ENCODE data around the gene PTMA.
"Not testable (repeated sequence)": the region's sequence is repeated elsewhere in the genome, so short reads cannot be mapped to it uniquely, and the experiment has no call there.

Gene PTMA

DNA sequence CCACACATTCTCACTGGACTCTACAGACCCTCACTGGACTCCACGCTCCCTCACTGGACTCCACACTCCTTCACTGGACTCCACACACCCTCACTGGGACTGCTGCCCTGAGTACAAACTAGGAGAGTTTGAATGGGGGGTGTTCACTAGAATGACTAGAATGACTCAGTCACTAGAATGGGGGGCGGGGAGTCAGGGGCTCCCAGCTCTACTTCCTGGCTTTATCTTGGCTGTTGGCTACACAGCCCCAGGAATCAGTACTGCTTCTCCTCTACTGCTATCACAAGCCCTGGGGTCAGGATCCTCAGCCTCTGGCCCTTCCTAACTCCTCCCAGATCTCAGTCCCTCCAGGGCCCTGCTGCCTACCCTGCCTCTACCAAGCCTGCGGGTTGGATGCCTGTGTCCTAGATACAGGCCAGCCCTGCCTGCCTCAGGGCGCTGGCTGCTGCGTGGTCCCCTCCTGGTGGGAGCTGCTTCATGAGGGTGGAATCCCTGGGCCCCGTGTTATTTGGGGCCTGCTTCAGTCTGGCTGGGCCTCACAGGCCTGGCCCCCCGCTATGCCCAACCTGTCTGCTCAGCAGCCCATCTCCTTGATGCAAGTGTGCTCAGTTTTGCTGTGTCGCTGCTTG is 7.8 kb downstream of the PTMA start:
- DNase-seq (ENCODE audit: low read depth, low spot score), result no peak

GRCh38 chr2:231716666-231717280 is 8.4 kb downstream of the PTMA start:
- no peak for DNase-seq (ENCODE audit: low read depth, low spot score)

- DNase-seq (ENCODE audit: low read depth, low spot score), result no peak
Observed at GRCh38 chr2:231717281-231718171, 9.2 kb downstream of the PTMA start.

GRCh38 chr2:231718799-231719198 is 10.5 kb downstream of the PTMA start:
- no peak for DNase-seq (ENCODE audit: low read depth, low spot score)

DNA sequence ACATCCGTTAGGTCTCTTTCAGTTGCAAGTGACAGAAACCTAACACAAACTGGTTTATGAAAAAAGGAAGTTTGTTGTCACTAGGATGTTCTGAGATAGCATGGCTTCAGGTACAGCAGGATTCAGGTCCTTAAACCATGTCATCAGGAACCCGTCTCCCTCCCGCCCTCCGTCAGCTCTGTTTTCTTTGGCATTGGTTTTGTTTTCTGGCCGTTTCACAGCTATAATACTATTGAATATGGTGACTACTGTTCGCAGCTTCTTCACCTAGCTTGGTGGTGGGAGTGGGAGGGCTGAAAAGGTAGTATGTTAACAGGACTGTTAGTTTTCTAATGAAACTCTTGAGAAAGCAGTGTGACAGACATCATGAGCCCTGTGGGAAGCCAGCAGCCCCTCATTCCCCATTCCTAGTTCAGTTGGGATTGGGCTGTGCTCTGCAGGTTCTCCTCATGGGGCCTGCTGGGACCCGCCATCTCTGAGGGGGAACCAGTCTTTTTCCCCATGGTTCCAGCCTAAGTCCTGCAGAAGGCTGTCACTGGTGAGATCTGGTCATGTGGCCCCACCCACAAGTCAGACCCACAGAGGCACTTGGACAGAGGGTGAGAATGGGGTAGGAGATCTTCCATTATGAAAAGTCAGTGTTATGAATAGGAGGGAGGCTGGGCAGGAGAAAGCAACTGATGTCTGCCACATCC is 12.1 kb downstream of the PTMA start:
- DNase-seq (ENCODE audit: low read depth, low spot score), result no peak

- no peak for DNase-seq (ENCODE audit: low read depth, low spot score)
Observed at GRCh38 chr2:231720987-231721966, 13.0 kb downstream of the PTMA start.

DNA sequence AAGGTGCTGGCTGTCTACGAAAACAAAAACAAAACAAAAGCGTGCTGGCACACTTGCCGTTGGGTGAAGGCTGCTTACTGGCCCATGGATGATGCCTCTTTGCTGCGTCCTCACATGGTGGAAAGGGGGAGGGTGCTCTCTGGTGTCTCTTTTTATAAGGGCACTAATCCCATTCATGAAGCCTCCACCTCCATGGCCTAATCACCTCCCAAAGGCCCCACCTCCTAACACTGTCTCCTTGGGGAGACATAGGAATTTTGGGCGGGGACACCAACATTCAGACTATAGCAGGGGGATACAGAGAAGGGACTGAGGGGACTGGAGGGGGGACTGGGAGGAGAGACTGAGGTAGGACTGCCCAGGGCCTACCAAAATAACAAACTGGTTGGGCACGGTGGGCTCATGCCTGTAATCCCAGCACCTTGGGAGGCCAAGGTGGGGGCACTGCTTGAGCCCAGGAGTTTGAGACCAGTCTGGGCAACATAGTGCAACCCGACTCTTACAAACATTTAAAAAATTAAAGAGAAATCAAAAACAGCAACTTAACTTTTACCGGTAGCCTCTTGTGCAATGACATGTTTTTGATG is 14.5 kb downstream of the PTMA start:
- no peak for DNase-seq (ENCODE audit: low read depth, low spot score)

- DNase-seq (ENCODE audit: low read depth, low spot score), result no peak
Observed at GRCh38 chr2:231725476-231725875, 17.2 kb downstream of the PTMA start.

GRCh38 chr2:231726276-231726675 is 18.0 kb downstream of the PTMA start:
- DNase-seq (ENCODE audit: low read depth, low spot score), result no peak

- DNase-seq (ENCODE audit: low read depth, low spot score), result no peak
Observed at GRCh38 chr2:231727621-231728020, 19.3 kb downstream of the PTMA start.

- DNase-seq (ENCODE audit: low read depth, low spot score), result no peak
Observed at GRCh38 chr2:231732604-231733003, 24.3 kb downstream of the PTMA start.

DNA sequence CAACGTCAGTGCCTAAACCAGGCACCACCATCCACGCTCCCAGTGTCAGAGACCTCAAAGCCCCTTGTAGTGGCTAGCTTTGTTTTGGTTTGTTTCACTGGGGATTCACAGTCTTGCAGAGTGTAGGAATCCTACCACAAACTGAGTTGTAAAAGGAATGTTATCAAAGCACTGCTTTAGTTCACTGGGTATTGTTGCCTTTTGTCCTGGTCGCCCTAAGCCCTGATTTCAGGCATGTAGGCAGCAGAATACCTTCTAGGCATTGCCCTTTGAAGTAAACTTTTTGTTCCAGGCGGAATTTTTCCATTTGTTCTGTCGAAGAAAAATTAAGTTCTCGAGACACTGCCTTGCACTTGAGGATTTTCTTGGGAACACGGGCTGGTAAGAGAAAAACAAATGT is 29.4 kb downstream of the PTMA start:
- DNase-seq (ENCODE audit: low read depth, low spot score), result no peak

- DNase-seq (ENCODE audit: low read depth, low spot score), result no peak
Observed at GRCh38 chr2:231743376-231744116, 35.2 kb downstream of the PTMA start.

DNA sequence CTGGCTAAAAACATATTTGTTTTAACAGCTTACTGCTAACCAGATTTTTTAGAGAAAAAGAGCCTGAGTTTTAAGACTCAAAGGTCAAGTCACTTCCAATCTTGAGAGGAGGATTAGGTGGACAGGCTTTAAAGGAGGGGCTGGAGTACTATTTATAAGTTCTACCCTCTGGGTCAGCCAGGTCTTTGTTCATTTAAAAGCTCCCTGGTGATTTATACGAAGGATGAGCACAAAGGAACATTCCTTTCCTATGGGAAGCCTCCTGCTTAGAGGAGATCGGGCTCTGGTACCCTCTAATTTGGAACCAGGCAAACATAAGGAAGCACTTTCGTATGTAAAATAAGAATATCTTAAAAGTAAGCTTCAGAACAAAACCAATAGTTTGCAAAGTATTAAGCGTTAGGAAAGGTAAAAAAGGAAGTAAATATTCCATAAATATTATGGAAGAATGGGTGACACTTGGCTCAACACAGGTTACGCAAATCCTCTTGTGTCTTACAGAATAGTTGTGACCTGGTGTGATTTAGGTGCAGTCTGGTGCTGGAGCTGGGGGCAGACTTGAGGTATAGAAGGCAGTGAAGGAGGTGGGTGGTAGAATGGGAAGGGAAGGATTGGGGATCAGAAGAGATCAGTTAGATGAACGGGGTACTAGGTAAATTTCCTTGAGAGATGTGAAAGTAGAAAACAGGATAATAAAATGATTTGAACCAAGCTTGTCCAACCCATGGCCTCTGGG is 37.1 kb downstream of the PTMA start:
- DNase-seq (ENCODE audit: low read depth, low spot score), result no peak

GRCh38 chr2:231748153-231748896 is 40.0 kb downstream of the PTMA start:
- DNase-seq (ENCODE audit: low read depth, low spot score), result not testable (repeated sequence)

DNA sequence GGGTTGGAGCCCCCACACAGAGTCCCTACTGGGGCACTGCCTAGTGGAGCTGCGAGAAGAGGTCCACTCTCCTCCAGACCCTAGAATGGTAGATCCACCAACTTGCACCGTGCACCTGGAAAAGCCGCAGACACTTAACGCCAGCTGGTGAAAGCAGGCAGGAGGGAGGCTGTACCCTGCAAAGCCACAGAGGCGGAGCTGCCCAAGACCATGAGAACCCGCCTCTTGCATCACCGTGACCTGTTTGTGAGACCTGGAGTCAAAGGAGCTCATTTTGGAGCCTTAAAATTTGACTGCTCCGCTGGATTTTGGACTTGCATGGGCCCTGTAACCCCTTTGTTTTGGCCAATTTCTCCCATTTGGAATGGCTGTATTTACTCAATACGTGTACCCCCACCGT is 40.7 kb downstream of the PTMA start:
- not testable (repeated sequence) for DNase-seq (ENCODE audit: low read depth, low spot score)

GRCh38 chr2:231751042-231751815 is 42.9 kb downstream of the PTMA start:
- DNase-seq (ENCODE audit: low read depth, low spot score), result no peak

DNA sequence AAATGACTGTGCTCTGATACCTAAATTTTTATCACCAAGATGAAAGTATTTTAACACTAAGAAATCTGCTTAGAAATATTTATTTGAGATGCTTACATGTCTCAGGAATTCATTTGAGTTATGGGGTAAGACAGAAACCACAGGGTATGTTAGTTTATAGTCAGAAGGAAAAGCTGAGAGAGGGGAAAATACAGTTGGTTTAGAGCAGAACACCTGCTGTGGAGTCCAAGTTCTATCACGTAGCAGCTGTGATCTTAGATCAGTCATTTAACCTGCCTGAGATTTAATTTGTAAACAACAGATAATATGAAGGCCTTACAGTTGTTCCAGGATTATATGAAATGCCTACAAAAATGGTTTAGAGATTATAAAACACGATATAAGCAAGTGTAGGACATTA is 43.7 kb downstream of the PTMA start:
- no peak for DNase-seq (ENCODE audit: low read depth, low spot score)

Measured in activated naive CD8-positive, alpha-beta T cell treated with anti-CD3 and anti-CD28 coated beads, Interleukin-2, amount 50 U/mL, for 16 hours (primary cell).